GM12891 (cell line): ENCODE measurements around the gene KHDC1.
"Not testable (repeated sequence)": the region's sequence is repeated elsewhere in the genome, so short reads cannot be mapped to it uniquely, and the experiment has no call there.

Experiments
- DNase-seq: peaks from one replicate; pipeline ENCODE4 v3.0.0; 2011; ENCODE audit warnings: low spot score; ENCODE audit not compliant: insufficient read length
- FAIRE-seq: peaks from 2 replicates; lab custom pipeline; 2011; peaks lifted over from hg19 to GRCh38; lab: Jason Lieb, UNC
- PAX5 ChIP-seq: IDR thresholded peaks from 2 replicates; pipeline ENCODE4 v1.6.1; 2011; ENCODE audit warnings: low read length, moderate library complexity, mild to moderate bottlenecking; ENCODE audit not compliant: insufficient read depth, severe bottlenecking
- POLR2A ChIP-seq: IDR thresholded peaks from 2 replicates; pipeline ENCODE4 v1.6.1; 2011; ENCODE audit warnings: low read depth, low read length, control low read depth
- POLR2AphosphoS5 ChIP-seq: IDR thresholded peaks from 2 replicates; pipeline ENCODE4 v1.6.1; 2011; ENCODE audit warnings: low read depth, low read length, control low read depth
- POU2F2 ChIP-seq: IDR thresholded peaks from 2 replicates; pipeline ENCODE4 v1.6.1; 2011; ENCODE audit warnings: low read depth, mild to moderate bottlenecking, control low read depth, low read length, moderate library complexity
- SPI1 ChIP-seq: IDR thresholded peaks from 2 replicates; pipeline ENCODE4 v1.6.1; 2011; ENCODE audit warnings: low read depth, low read length, control low read depth
- TAF1 ChIP-seq: IDR thresholded peaks from 2 replicates; pipeline ENCODE4 v1.6.1; 2011; ENCODE audit warnings: low read depth, low read length, control low read depth

The KHDC1 gene

GRCh38 chr6:73293331-73293730 is 30.3 kb upstream of the KHDC1 start:
- DNase-seq (no peak), FAIRE-seq (no peak)
- no peak for TF ChIP-seq PAX5
- no peak for TF ChIP-seq POLR2AphosphoS5
- no peak for TF ChIP-seq TAF1
- TF ChIP-seq POLR2A, result no peak
- no peak for TF ChIP-seq POU2F2
- no peak for TF ChIP-seq SPI1

- FAIRE-seq, result no peak
- TF ChIP-seq PAX5, result no peak
- TF ChIP-seq TAF1, result no peak
- TF ChIP-seq POLR2A, result no peak
- no peak for TF ChIP-seq SPI1
- TF ChIP-seq POLR2AphosphoS5, result no peak
- DNase-seq, result no peak
Observed at GRCh38 chr6:73290435-73290834, 27.4 kb upstream of the KHDC1 start.

- FAIRE-seq, result no peak
- no peak for DNase-seq
- TF ChIP-seq PAX5, result no peak
- no peak for TF ChIP-seq POLR2AphosphoS5
- TF ChIP-seq TAF1, result no peak
- no peak for TF ChIP-seq POLR2A
- no peak for TF ChIP-seq POU2F2
- no peak for TF ChIP-seq SPI1
Observed at GRCh38 chr6:73286752-73287151, 23.8 kb upstream of the KHDC1 start.

GRCh38 chr6:73285674-73286283 is 22.8 kb upstream of the KHDC1 start:
- FAIRE-seq, result no peak
- TF ChIP-seq TAF1 (no peak), POLR2AphosphoS5 (no peak), POU2F2 (no peak), SPI1 (no peak), POLR2A (no peak), PAX5 (no peak)
- no peak for DNase-seq

GRCh38 chr6:73282871-73283270 is 19.9 kb upstream of the KHDC1 start:
- DNase-seq, result no peak
- TF ChIP-seq TAF1, result no peak
- FAIRE-seq, result no peak

GRCh38 chr6:73281684-73282083 is 18.7 kb upstream of the KHDC1 start:
- FAIRE-seq, DNase-seq: not testable (repeated sequence)

- not testable (repeated sequence) for FAIRE-seq, DNase-seq
Observed at GRCh38 chr6:73269296-73269695, 6.3 kb upstream of the KHDC1 start.

- FAIRE-seq, DNase-seq: not testable (repeated sequence)
Observed at GRCh38 chr6:73268896-73269295, 5.9 kb upstream of the KHDC1 start.

GRCh38 chr6:73264446-73264845 is 1.4 kb upstream of the KHDC1 start:
- TF ChIP-seq PAX5 (no peak), SPI1 (no peak), POU2F2 (no peak), TAF1 (no peak), POLR2AphosphoS5 (no peak), POLR2A (no peak)
- no peak for FAIRE-seq
- no peak for DNase-seq

- FAIRE-seq (no peak), DNase-seq (no peak)
- no peak for TF ChIP-seq POLR2A
Observed at GRCh38 chr6:73263570-73263909, 544 bp upstream of the KHDC1 start.

- FAIRE-seq (no peak), DNase-seq (no peak)
- TF ChIP-seq TAF1, result no peak
- no peak for TF ChIP-seq POU2F2
- no peak for TF ChIP-seq POLR2AphosphoS5
- no peak for TF ChIP-seq SPI1
- no peak for TF ChIP-seq PAX5
Observed at GRCh38 chr6:73258721-73259120, 4.3 kb downstream of the KHDC1 start.

- DNase-seq, FAIRE-seq: not testable (repeated sequence)
Observed at GRCh38 chr6:73254323-73254722, 8.7 kb downstream of the KHDC1 start.

GRCh38 chr6:73252703-73253102 is 10.3 kb downstream of the KHDC1 start:
- no peak for DNase-seq
- TF ChIP-seq POLR2AphosphoS5, result no peak
- TF ChIP-seq POU2F2, result no peak
- TF ChIP-seq TAF1, result no peak
- no peak for TF ChIP-seq SPI1
- no peak for TF ChIP-seq PAX5
- no peak for TF ChIP-seq POLR2A
- FAIRE-seq, result no peak
